NCI-H524 treated with DMSO at 0.1 percent for 48 hours (cell line): ENCODE results near the gene C1QA.

Experiments used
- DNase-seq: peaks from one replicate; lab custom pipeline; 2025; lab: John Stamatoyannopoulos, UW

The C1QA gene

DNA sequence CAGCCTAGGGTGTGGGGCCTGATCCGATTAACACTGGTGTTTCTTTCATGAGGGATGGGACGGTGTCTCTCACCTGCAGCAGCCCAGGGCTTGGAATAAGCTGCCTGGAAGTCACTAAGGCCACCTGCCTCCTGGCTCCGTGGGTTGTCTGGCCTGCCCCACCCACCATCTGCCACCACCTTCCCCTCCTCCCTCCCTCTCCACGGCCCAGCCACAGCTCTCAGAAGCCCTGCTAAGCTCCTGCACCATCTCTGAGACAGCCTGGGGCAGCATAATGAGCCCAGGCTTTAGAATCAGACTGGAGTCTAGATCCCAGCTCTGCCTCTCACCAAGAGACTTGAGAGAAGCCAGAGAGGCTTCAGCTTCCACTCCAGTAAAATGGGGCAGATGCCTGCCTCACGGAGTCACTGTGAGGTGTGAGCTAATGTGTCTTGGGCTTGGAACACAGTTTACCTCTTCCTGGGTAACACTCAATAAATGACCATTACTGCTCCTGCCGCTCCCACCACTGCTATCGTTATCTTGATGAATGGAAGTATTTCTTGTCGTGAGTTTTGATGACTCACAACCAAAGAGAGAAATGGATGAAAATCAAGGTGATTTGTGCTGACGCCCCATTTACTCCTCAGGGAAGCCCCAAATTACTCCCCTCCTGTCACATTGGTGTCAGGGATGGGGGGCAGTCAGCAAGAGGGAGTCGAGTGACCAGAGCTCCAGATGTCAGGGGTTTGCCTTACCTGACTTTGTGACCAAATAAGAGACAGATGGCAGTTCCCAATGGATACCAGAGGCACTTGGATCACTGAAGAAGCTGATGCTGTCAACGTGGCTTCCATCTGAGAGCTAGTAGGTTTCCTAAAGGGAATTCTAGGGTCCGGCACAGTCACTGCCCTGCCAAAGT, 23.5 kb upstream of the C1QA start:
- peak; percentile 91 for DNase-seq

GRCh38 chr1:22613572-22613918, 22.9 kb upstream of the C1QA start:
- no peak for DNase-seq

DNA sequence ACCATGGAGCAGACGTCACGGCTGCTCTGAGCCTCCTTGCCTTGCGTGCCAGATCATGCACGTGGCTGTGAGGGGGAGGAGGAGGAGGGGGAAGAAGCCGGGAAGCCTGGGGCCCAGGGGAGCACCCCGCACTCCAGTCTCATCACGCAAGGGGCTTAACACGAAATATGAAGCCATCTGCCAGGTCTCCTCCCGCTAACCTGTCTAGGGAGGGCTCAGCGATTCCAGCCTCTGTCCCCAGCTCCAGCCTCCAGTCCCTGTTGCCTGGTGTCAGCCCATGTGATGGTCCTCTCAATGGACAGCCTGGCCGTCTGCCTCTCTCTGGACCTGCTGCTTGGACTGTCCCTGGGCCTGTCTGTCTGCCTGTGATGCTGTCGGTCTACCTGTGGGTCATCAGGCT, 22.5 kb upstream of the C1QA start:
- DNase-seq, result peak; percentile 69

- no peak for DNase-seq
Measured at GRCh38 chr1:22615886-22616285, 20.5 kb upstream of the C1QA start.

GRCh38 chr1:22616571-22616970, 19.9 kb upstream of the C1QA start:
- no peak for DNase-seq

GRCh38 chr1:22618056-22618455, 18.4 kb upstream of the C1QA start:
- no peak for DNase-seq

DNA sequence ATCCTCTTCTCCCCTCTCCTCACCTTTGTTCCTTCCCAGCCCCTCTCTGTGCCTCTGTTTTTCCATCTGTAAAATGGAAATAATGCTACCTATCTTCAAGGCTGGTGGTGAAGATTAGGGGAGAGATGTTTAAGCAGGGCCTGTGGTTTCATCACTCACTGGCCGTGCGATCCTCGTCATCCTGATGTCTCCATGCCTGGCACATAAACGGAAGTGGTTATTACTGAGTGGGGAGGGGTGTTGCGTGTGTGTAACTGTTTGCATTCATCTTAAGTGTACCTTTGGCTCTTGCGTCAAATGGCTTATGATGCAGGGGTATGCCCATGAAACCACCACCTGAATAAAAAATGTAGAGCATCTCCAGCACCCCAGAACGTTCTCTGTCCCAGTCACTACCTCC, 17.2 kb upstream of the C1QA start:
- DNase-seq, result no peak

DNA sequence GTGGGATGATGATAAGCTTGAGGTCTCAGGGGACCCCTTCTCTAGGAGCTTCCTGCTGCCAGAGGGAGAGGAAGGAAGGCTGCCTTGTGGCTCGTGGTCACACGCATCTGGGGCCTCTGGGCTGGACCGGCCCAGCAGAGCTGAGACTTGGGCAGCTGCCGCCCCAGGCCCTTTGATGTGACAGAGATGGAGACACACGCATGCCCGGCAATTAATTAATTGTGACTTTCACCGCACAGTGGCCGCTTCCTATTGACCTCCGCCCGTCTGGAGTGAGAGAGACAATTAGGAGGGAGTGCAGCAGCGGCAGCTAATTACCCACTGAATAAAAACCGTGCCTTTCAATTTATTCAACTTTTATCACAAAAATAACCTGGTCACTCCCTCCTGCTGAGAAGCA, 16.6 kb upstream of the C1QA start:
- DNase-seq, result no peak

DNA sequence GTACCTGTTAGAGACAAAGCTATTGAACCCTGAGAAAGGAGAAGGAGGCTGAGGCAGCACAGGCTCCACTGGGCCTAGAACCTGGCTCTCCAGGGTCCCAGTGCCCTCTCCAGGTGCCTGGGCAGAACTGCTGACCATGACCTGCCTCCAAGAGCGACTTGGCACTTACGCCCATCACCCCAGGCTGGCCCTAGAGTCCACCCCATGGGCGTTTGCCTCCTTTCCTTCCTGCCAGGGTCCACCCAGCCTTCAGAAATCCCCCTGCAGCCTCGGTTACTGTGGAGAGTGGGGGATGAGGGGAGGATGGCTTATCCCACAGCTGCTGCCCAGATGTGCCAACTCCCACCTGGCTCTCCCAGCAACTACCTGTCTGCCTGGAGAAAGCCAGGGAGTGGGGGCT, 14.7 kb upstream of the C1QA start:
- DNase-seq, result no peak

GRCh38 chr1:22625262-22625925, 11.0 kb upstream of the C1QA start:
- DNase-seq, result no peak

GRCh38 chr1:22626237-22627157, 9.9 kb upstream of the C1QA start:
- DNase-seq, result no peak

GRCh38 chr1:22627331-22627730, 9.1 kb upstream of the C1QA start:
- DNase-seq, result no peak

- no peak for DNase-seq
Measured at GRCh38 chr1:22628698-22629444, 7.6 kb upstream of the C1QA start.

DNA sequence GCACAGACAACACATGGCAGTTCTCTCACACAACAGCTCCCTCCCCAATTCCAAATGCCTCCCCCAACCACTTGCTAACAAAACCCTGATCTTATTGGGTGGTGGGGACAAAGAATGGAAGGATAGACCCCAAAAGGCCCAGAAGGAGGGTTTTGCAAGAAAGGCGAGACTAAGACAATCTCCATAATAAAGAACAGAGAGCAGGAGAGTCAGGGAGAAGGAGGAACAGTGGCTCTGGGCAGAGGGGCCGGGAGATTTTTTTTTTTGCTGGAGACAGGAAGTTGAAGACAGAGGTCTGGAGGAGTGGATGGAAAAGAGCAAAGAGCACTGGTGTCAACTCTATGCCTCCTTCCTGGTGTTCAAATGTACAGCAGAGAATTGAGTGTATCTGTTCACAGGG, 6.5 kb upstream of the C1QA start:
- no peak for DNase-seq

DNA sequence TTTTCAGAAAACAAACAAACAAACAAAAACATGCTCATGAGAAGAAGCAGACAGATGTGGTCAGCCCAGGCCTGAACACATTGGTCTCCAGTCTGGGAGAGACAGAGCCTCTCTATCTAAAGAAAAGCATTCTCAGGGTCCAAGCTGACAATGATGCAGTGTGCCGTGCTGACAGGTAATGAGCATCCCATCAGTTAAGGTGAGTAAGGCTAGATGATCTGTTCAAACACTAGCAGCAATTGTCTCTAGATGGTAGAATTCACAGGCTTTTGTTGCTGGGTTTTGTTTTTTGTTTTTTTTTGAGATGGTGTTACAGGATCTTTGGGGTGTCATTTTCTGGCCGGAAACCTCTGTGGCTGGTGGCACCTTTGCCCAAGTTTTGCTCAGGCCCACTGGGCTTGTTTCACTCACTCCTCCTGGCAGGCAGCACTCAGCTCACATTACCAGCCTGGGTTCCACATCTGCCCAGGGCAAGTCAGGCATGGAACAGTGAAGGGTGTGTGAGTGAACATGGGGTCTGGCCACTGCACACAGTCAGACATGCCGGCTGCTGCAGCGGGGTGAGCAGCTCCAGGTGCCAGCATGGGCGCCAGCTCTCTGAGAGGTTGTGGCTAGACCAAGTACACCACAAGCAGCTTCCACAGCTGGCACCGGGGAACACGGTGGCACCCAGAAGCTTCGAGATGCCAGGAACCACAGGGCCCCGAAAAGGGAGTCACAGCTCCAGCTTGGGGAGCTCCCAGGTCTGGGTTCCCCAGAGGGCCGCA, 2.5 kb upstream of the C1QA start:
- DNase-seq, result no peak

DNA sequence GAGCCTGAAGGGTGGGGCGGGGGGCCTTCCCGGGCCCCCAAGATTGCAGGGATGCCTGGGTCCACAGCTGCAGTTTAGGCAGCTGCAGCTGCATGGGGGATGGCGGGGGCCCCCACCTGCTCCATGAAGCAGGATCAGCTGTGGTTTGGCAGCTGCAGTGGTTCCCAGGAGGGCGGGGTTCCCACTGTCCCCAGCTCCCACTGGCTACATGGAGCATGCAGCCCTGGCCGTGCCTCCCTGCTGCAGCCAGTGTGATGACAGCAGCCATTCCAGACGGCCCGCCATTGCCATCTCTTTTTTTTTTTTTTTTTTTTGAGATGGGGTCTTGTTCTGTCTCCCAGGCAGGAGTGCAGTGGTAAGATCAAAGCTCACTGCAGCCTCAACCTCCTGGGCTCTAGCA, 992 bp upstream of the C1QA start:
- DNase-seq, result no peak

- no peak for DNase-seq
Measured at GRCh38 chr1:22636927-22637326, 499 bp downstream of the C1QA start.

GRCh38 chr1:22637907-22638445, 1.5 kb downstream of the C1QA start:
- no peak for DNase-seq

GRCh38 chr1:22638476-22639234, 2.2 kb downstream of the C1QA start:
- DNase-seq, result no peak

DNA sequence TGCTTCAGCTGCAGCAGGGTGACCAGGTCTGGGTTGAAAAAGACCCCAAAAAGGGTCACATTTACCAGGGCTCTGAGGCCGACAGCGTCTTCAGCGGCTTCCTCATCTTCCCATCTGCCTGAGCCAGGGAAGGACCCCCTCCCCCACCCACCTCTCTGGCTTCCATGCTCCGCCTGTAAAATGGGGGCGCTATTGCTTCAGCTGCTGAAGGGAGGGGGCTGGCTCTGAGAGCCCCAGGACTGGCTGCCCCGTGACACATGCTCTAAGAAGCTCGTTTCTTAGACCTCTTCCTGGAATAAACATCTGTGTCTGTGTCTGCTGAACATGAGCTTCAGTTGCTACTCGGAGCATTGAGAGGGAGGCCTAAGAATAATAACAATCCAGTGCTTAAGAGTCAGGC, 2.9 kb downstream of the C1QA start:
- DNase-seq, result no peak
